Superior temporal gyrus (tissue), 1 donor: Measurements from ENCODE around the gene MRPL42.
"Not testable (repeated sequence)": the region's sequence is repeated elsewhere in the genome, so short reads cannot be mapped to it uniquely, and the experiment has no call there.

ENCODE experiments used
- DNase-seq: peaks from one replicate; pipeline ENCODE4 v3.0.0-alpha.2; 2016; ENCODE audit errors: extremely low spot score

Gene MRPL42

GRCh38 chr12:93541578-93542225 is 74.4 kb downstream of the MRPL42 start:
- DNase-seq: no peak

DNA sequence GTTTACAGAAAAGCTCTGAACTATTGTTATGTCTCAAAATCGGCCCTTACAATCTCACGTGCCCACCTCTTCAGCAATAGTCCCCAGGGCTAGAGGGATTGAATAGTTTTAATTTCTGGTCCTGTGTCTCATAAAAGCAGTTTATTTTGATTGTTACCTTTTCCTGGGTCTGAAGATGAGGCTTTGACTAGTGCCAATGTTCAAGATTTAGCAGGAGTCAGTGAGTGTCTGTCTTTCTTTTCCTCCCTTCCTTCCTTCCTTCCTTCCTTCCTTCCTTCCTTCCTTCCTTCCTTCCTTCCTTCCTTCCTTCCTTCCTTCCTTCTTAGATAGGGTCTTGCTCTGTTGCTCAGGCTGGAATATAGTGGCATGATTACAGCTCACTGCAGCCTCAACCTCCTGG is 80.5 kb downstream of the MRPL42 start:
- DNase-seq: no peak

- DNase-seq: no peak
Measured at GRCh38 chr12:93549174-93549573, 81.9 kb downstream of the MRPL42 start.

GRCh38 chr12:93550748-93551611 is 83.7 kb downstream of the MRPL42 start:
- DNase-seq: no peak

DNA sequence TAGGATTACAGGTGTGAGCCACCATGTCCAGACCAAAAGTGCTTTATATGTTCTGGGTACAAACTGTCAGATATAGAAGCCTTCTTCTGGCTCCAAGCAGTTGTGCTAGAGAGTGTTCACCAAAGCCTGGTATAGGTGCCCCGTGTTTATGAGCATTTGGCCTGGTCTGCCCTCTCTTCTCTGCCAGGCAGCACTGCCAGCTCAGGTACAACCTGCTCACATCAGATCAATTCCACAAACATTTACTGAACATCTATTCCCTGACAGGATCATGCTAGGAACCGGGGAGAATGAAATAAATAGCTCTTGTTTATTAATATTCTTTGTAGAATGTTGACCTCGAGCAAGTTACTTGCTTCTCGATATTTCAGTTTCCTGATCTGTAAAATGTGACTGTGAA is 85.1 kb downstream of the MRPL42 start:
- DNase-seq: no peak

- not testable (repeated sequence) for DNase-seq
Measured at GRCh38 chr12:93557879-93558278, 90.6 kb downstream of the MRPL42 start.

DNA sequence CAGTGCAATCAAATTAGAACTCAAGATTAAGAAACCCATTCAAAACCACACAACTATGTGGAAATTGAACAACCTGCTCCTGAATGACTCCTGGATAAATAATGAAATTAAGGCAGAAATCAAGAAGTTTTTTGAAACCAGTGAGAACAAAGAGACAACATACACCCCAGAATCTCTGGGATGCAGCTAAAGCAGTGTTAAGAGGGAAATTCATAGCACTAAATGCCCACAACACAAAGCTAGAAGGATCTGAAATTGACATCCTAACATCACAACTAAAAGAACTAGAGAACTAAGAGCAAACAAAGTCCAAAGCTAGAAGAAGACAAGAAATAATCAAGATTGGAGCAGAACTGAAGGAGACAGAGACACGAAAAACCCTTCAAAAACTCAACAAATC is 91.4 kb downstream of the MRPL42 start:
- not testable (repeated sequence) for DNase-seq

DNA sequence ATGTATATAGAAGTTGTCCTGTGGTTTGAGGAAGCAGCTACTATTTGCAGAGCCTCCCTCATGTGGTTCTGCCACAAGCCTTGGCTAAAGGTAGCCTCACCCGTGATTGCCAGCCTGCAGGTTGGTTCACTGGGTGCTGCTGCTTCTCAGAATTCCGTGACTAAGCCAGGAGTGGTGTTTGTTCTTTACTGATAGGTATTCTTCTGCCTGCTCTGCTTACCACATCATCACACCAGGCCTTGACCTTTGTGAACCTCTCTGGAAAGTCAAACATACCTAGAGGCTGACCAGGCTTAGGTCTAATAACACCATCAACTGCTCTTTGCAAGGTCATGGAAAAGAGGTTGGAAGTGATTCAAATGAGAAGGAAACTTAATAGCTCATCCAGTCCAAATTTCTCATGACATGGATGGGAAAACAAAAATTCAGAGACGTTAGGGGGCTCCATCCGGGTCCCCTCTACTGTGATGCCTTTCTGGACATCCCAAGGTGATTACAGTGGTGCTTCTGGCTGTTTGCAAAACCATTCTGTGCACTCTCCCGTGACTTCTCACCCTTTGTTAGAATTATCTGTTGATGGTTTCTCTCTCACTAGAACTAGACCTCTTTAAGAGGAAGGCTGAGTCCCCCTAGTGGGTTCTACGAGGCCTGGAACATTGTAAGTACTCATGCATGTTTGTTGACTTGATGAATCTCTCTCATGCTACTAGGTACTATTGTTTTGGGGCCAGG is 96.7 kb downstream of the MRPL42 start:
- no peak for DNase-seq

GRCh38 chr12:93565760-93566159 is 98.4 kb downstream of the MRPL42 start:
- DNase-seq: no peak
